WTC11 (cell line): ENCODE data around the gene KCNIP3.

Experiments used
- CTCF ChIP-seq: fragments of 200-600 bp; IDR thresholded peaks from 2 replicates; pipeline ENCODE4 v1.8.0; 2022; ENCODE audit warnings: antibody characterized with exemption
- SP1 ChIP-seq: sonication (generic); formaldehyde crosslinking; conservative IDR thresholded peaks from 2 replicates; pipeline ENCODE4 v1.8.1; 2022; ENCODE audit warnings: missing genetic modification reagents
- TEAD4 ChIP-seq: sonication (generic); formaldehyde crosslinking; IDR thresholded peaks from 2 replicates; pipeline ENCODE4 v1.8.0; 2022; ENCODE audit warnings: mild to moderate bottlenecking, missing genetic modification reagents

DNA sequence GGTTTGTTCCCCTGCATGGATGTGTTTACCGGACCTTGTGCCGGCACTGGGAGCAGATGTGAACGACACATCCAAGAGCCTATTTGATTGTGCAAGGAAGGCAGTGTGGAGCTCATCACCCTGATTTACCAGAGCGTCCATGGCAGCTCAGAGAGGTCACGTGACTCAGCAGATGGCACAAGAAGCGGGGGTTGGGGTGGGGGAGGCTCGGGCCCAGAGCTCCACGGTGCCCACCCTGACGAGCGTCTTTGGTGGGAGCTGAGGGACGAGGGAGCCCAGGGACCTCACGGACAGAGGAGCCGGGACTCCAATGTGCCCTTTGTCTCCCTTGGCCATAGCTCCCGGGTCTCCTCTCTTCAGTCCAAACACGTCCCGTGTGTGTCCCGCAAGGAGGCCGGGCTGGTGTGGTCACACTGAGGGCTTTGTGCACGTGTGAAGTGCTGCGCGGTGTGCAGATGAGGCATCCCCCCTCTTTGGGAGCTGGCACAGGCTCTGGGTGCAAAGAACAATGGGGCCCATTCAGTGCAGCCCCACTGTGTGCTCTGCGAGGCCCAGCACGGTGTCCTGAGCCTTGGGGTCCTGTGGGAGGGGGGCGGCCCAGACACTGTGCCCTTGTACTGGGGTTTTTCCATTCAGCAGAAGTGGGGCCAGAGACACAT is 15.5 kb downstream of the KCNIP3 start:
- no peak for TF ChIP-seq SP1
- no peak for TF ChIP-seq TEAD4 (CRISPR knock-in tag)
- TF ChIP-seq CTCF, result no peak
